Effector memory CD4-positive, alpha-beta T cell (primary cell): Measurements from ENCODE around the gene PDE4A.
"Not testable (repeated sequence)": the region's sequence is repeated elsewhere in the genome, so short reads cannot be mapped to it uniquely, and the experiment has no call there.

Experiments
- DNase-seq, 3 donors: peaks; one replicate each; pipeline ENCODE4 v3.0.0-alpha.2; 2020
- H3K27ac ChIP-seq: 2 replicates; pipeline ENCODE4 v1.7.0; 2013; ENCODE audit warnings: mild to moderate bottlenecking, low read length, moderate library complexity; ENCODE audit not compliant: insufficient read depth, poor library complexity, severe bottlenecking
- H3K27me3 ChIP-seq: replicated peaks from 2 replicates; pipeline ENCODE4 v1.7.0; 2013; ENCODE audit warnings: mild to moderate bottlenecking, low read length; ENCODE audit not compliant: insufficient read depth, control insufficient read depth, poor library complexity, severe bottlenecking
- H3K36me3 ChIP-seq: 2 replicates; pipeline ENCODE4 v1.7.0; 2013; ENCODE audit warnings: mild to moderate bottlenecking, low read length, moderate library complexity; ENCODE audit not compliant: control insufficient read depth, insufficient read depth
- H3K4me1 ChIP-seq: 2 replicates; pipeline ENCODE4 v1.7.0; 2013; ENCODE audit warnings: low read length, mild to moderate bottlenecking; ENCODE audit not compliant: control insufficient read depth, insufficient read depth, poor library complexity, severe bottlenecking
- H3K4me3 ChIP-seq: 2 replicates; pipeline ENCODE4 v1.7.0; 2013; ENCODE audit warnings: low read length, low read depth, mild to moderate bottlenecking; ENCODE audit not compliant: insufficient read depth, poor library complexity, severe bottlenecking
- H3K9me3 ChIP-seq: 2 replicates; pipeline ENCODE4 v1.7.0; 2013; ENCODE audit warnings: mild to moderate bottlenecking, low read length, moderate library complexity; ENCODE audit not compliant: control insufficient read depth

PDE4A gene

DNA sequence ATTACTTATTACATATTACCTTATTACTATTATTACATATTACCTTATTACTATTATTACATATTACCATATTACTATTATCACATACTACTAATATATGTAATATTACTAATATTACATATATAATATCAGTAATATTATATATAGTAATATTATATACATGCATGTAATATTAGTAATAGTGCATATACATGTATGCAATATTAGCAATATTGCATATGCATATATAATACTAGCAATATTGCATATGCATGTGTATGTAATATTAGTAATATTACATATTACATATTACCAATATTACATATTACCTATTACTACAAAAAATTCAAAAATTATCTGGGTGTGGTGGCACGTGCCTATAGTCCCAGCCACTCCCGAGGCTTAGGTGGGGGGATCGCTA lies 22.4 kb downstream of the PDE4A start:
- DNase-seq: no peak
- Histone ChIP-seq H3K36me3 (no peaks in the 10 kb centered on the region), H3K4me1 (no peaks in the 10 kb centered on the region), H3K27me3 (no peaks in the 10 kb centered on the region), H3K4me3 (no peak overlapping the region), H3K9me3 (no peaks in the 10 kb centered on the region), H3K27ac (no peak overlapping the region)

- Histone ChIP-seq H3K27me3 (no peaks in the 10 kb centered on the region), H3K27ac (no peak overlapping the region), H3K4me1 (no peaks in the 10 kb centered on the region), H3K9me3 (no peaks in the 10 kb centered on the region), H3K4me3 (no peak overlapping the region), H3K36me3 (no peaks in the 10 kb centered on the region)
- no peak for DNase-seq
These were observed 28.7 kb downstream of the PDE4A start for GRCh38 chr19:10449037-10449436.

- Histone ChIP-seq H3K9me3 (no peaks in the 10 kb centered on the region), H3K27me3 (no peaks in the 10 kb centered on the region), H3K4me1 (no peaks in the 10 kb centered on the region), H3K4me3 (no peak overlapping the region), H3K27ac (no peak overlapping the region), H3K36me3 (no peaks in the 10 kb centered on the region)
- no peak for DNase-seq
These were observed 30.0 kb downstream of the PDE4A start for GRCh38 chr19:10450191-10450852.

- Histone ChIP-seq H3K4me3 (no peak overlapping the region), H3K9me3 (no peaks in the 10 kb centered on the region), H3K27ac (no peak overlapping the region), H3K36me3 (no peaks in the 10 kb centered on the region), H3K4me1 (no peaks in the 10 kb centered on the region), H3K27me3 (no peaks in the 10 kb centered on the region)
- no peak for DNase-seq
These were observed 30.7 kb downstream of the PDE4A start for GRCh38 chr19:10450853-10451609.

GRCh38 chr19:10452726-10453618 lies 32.6 kb downstream of the PDE4A start:
- DNase-seq: no peak
- Histone ChIP-seq H3K27me3 (no peaks in the 10 kb centered on the region), H3K4me3 (no peak overlapping the region), H3K9me3 (no peaks in the 10 kb centered on the region), H3K4me1 (no peaks in the 10 kb centered on the region), H3K27ac (no peak overlapping the region), H3K36me3 (no peaks in the 10 kb centered on the region)

GRCh38 chr19:10453852-10454251 lies 33.5 kb downstream of the PDE4A start:
- H3K4me3 ChIP-seq: no peak overlapping the region
- DNase-seq: no peak
- no peak overlapping the region for H3K27ac ChIP-seq
- H3K36me3 ChIP-seq: no peaks in the 10 kb centered on the region
- no peaks in the 10 kb centered on the region for H3K9me3 ChIP-seq
- H3K27me3 ChIP-seq: no peaks in the 10 kb centered on the region
- no peaks in the 10 kb centered on the region for H3K4me1 ChIP-seq

- Histone ChIP-seq H3K27ac (no peak overlapping the region), H3K4me1 (no peaks in the 10 kb centered on the region), H3K27me3 (no peaks in the 10 kb centered on the region), H3K36me3 (no peaks in the 10 kb centered on the region), H3K4me3 (no peak overlapping the region), H3K9me3 (no peaks in the 10 kb centered on the region)
- no peak for DNase-seq
These were observed 33.9 kb downstream of the PDE4A start for GRCh38 chr19:10454267-10454666.

DNA sequence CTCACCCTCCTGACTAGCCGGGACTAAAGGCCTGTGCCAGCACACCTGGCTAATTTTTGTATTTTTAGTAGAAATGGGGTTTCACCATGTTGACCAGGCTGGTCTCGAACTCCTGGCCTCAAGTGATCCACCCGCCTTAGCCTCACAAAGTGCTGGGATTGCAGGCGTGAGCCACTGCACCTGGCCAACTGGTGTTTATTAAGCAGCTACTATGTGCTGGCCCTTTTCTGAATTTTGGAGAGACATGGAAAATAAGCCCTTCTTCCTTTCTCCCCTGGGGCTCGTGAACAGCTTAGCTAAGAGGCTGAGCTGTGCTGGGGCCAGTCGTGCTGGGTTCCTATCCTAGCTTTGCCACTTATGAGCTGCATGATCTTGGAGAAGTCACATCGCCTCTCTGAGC lies 38.4 kb downstream of the PDE4A start:
- H3K4me3 ChIP-seq, H3K27ac ChIP-seq, DNase-seq, H3K9me3 ChIP-seq, H3K4me1 ChIP-seq, H3K36me3 ChIP-seq, H3K27me3 ChIP-seq: not testable (repeated sequence)

DNA sequence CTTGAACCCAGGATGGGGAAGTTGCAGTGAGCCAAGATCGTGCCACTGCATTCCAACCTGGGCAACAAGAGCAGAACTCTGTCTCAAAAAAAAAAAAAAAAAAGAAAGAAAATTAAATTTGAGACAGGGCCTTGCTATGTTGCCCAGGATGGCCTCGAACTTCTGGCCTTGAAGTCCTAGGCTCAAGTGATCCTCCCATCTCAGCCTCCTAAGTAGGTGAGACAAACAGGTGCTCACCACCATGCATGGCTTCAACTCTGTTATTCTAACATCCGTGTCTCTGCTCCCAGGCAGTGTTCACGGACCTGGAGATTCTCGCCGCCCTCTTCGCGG lies 40.3 kb downstream of the PDE4A start:
- Histone ChIP-seq H3K27me3 (no peaks in the 10 kb centered on the region), H3K4me3 (no peak overlapping the region), H3K9me3 (no peaks in the 10 kb centered on the region), H3K4me1 (peaks cover 8% of the 10 kb centered on the region), H3K36me3 (no peaks in the 10 kb centered on the region), H3K27ac (no peak overlapping the region)
- no peak for DNase-seq
